GM18499 (cell line): ENCODE measurements around the gene FOLR2.
A peak's percentile ranks its signal among the peaks of the same experiment; 100 is the strongest.
"Not testable (repeated sequence)": the region's sequence is repeated elsewhere in the genome, so short reads cannot be mapped to it uniquely, and the experiment has no call there.

Experiments used
- ATAC-seq: cut with Tn5 transposase; IDR thresholded peaks from one replicate; pipeline ENCODE4 v1.9.1; 2021; ENCODE audit warnings: moderate number of reproducible peaks; ENCODE audit not compliant: insufficient read depth, unreplicated experiment

The FOLR2 gene

DNA sequence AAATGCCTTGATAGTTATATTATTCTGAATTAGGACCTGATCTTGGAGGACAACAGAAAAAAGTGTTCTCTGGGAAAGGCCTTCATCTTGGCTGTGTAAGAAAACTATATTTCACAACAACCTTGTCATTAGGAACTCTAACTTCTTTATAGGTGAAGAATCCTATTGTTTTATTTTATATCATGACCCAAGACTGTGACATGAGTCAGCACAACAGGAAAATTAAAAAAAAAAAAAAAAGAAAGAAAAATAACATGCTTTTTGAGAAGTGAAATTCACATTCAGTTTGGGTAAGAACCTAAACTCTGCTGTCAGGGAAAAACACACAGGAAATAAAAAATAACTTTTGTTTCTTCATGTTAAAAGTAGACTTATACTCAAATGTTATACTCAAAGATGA lies 11.7 kb upstream of the FOLR2 start:
- ATAC-seq: no peak

DNA sequence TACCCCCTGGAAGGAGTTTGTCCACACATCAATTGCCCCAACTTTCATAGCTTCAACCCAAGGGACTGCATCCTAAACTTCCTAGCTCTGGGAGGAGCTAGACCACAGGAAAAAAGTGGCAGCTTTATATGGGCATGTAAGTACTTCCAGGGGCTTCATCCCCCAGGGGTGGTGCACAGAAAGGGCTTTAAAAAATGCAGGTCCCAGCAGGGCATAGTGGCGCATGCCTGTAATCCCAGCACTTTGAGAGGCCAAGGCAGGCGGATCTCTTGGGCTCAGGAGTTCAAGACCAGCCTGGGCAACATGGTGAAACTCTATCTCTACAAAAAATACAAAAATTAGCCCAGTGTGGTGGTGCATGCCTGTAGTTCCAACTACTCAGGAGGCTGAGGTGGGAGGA lies 9.8 kb upstream of the FOLR2 start:
- ATAC-seq: not testable (repeated sequence)

DNA sequence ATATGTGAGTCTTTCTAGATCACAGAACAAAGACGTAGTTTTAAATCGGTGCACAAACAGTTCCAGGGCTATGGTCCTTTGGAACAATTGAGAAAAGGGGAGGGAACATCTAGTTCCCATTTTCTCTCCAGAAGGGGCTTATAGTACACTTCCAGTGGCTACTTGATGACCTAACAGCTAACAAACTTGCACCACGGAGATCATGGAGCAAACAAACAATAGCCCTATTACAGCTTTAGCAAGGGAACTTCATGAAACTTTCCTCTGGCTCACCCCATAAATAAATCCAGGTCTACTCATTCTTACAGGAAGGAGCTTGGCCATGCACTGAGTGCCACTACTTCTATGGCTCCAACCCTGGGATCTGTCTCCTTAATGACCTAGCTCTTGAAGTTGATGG lies 8.3 kb upstream of the FOLR2 start:
- ATAC-seq: no peak

DNA sequence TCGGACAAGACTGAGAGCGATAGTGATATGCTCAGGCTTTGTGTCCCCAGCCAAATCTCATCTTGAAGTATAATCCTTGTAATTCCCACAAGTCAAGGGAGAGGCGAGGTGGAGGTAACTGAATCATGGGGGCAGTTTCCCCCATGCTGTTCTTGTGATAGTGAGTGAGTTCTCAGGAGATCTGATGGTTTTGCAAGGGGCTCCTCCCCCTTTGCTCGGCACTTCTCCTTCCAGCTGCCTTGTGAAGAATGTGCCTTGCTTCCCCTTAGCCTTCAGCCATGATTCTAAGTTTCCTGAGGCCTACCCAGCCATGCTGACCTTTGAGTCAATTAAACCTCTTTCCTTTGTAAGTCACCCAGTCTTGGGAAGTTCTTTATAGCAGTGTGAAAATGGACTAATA lies 7.5 kb upstream of the FOLR2 start:
- no peak for ATAC-seq

DNA sequence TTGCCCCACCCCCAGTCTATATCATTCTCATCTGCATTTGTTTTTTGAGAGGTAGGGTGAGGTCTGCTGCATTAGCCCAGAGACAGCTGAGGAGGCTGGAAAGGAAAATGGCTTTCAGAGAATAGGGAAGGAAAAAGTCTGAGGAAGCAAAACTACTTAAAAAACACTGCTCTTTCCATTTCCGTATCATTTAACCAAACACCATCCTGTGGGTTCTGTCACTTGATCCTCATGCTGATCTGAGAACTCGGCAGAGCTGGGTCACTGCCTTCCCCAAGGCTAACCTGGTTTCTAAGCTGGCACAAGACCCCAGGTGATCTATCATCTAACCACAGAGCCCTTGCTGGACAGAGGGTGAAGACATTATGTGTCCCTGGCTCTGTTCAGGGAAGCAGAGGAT lies 1.2 kb downstream of the FOLR2 start:
- no peak for ATAC-seq

DNA sequence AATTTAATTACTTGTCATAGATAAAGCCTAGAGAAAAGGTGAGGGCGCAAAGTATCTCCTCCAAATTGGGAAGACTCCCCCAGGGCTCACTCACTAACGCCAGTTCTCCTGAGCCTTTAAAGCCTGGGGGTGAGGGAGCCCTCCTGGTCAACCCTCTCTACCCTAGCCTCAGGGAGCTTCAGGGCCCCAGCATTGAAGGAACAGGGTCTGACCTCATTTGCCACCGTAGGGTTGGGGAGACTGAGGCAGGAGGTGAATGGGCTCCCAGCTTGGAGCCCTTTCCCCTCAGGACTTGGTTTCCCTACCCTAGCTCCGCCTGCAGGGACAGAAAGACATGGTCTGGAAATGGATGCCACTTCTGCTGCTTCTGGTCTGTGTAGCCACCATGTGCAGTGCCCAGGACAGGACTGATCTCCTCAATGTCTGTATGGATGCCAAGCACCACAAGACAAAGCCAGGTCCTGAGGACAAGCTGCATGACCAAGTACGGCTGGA lies 1.7 kb downstream of the FOLR2 start:
- ATAC-seq: no peak

DNA sequence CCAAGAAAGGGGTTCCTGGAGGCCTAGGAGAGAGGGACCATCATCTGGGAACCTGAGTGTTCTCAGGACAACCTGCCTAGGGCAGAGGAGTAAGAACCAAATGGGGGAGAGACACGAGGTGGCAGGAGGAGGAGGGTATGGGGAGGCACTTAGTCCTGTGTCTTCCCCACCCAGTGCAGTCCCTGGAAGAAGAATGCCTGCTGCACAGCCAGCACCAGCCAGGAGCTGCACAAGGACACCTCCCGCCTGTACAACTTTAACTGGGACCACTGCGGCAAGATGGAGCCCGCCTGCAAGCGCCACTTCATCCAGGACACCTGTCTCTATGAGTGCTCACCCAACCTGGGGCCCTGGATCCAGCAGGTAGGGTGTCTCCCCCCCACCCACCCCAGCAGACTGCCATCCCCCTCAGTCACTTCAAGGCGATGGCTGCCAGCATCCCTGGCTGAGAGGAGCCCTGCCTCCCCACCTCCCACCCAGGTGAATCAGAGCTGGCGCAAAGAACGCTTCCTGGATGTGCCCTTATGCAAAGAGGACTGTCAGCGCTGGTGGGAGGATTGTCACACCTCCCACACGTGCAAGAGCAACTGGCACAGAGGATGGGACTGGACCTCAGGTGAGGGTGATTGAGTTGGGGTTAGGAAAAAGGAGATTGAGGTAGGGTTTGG lies 4.2 kb downstream of the FOLR2 start:
- ATAC-seq: no peak

DNA sequence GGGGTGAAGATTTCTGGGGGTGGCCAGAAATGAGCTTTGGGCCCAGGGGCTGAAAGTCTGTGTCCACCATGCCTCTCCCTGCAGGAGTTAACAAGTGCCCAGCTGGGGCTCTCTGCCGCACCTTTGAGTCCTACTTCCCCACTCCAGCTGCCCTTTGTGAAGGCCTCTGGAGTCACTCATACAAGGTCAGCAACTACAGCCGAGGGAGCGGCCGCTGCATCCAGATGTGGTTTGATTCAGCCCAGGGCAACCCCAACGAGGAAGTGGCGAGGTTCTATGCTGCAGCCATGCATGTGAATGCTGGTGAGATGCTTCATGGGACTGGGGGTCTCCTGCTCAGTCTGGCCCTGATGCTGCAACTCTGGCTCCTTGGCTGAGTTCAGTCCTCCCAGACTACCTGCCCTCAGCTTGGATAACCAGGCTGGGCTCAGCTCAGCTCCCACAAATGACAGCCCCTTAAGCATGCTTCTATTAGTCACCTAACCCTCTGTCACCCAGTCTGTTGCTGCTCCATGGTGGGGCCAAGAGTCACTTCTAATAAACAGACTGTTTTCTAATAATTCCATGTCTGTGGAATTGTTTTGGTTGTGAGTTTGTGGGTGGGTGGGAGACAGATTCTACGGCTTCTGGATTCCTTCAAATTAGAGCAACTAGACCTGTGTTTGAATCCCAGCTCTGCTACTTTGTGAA lies 4.9 kb downstream of the FOLR2 start:
- ATAC-seq: no peak

DNA sequence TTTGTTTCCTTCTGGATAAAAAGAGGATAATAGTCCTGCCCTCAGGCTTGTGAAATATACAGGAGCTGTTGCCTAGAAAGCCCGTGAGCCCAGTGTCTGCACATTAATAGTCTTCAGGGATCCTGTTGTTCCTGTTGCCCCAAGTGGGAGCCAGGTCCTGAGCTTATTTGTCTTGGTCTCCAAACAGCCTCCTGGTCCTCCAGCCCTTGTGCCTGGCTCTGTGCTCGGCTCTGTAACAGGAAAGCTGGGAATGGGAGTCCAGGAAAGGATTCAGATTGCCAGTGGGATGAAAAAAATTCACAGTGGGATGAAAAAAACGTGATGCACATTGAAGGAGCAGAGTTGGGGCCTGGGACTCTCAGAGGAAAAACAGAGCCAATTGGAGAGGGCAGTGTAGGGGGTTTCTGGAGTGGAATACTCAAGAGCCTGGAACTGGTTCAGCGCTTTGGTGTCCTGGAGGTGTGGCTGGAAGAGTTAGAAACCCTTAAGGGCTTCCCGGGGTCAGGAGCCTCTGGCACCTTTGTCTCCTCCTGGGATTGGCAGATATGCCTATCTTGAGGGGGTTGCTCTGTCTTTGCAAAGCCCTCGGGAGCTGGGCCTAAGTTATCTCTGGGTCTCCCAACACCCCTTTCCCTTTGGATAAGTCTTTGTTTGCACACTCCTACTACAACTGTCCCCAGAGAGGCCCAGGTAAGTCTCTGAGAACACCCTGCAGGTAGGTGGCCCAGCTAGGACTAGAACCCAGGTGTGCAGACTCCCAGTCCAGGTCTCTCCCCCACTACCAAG lies 5.7 kb downstream of the FOLR2 start:
- no peak for ATAC-seq

DNA sequence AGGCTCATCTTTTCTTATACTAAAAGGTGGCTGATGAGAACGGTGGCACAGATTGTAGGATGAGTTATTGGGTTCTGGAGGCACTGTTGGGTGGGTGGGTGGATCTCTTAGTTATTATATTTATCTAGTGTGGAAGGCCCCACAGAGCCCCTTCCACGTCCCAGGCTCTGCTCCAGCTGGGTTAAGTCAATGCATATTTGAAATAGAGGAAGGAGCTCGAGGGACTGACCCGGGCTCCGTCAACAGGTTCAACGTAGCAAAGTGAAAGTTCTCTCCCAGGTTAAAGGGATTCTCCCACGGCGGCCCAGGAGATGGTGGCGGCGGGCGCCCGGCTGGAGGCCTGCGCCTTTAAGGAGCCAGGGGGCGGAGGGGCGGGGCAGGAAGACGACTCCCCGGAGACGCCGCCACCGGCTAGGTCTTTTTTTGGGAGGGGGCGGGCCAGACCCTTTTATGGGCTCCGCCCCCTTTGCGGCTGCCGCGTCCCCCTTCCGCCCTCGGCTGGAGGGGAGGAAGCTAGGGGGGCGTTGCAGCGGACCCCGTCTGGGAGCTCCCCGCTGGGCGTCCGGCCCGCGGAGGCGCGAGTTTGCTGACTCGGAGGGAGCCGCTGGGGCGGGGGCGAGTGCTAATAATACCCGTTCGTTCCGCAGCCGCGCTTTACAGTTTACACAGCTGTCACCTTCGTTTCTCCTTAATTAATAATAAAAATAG lies 6.5 kb downstream of the FOLR2 start:
- ATAC-seq: peak; percentile 53

DNA sequence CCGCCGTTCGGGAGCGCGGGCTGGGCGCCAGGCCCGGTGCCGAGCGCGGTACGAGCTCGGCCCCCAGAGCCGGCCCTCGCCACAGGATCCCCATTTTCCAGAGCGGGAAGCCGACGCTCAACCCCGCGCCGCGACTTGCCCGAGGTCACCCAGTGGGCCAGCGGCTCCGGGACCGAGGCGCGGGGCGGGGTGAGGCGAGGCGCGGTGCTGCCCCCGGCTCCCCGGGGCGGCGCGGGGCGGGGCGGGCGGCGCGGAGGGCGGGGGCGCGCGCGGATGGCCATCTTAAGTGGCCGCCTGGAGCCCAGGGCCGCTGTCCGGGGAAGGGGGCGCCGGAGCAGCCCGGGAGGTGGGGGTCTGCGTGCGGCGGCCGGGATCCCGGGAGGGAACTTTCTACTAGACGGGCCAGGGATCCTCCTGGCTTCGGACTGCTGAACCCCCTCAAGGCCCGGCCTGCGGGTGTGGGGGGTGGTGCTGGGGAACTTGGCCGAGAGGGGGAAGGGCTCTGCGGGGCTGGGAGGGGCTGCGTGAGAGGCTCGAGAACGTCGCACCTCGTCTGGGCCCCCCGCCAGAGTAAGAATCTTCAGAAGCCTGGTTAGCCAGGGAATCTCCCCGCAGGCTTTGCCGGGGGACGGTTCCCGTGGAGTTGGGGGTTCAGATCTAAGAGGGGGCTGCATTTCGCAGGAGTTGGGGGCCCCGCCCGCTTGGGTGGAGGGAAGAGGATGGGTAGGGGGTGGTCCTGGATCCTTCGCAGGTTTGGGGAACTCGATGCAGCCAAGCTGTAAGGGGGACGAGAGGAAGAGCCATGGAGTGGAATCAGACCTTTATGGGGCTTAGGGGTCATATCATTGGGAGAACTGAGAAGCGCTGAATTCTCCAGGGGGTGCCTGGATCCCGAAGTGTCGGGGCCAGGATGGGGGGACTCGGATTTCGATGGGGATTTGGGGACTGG lies 7.3 kb downstream of the FOLR2 start:
- peak; percentile 29 for ATAC-seq

DNA sequence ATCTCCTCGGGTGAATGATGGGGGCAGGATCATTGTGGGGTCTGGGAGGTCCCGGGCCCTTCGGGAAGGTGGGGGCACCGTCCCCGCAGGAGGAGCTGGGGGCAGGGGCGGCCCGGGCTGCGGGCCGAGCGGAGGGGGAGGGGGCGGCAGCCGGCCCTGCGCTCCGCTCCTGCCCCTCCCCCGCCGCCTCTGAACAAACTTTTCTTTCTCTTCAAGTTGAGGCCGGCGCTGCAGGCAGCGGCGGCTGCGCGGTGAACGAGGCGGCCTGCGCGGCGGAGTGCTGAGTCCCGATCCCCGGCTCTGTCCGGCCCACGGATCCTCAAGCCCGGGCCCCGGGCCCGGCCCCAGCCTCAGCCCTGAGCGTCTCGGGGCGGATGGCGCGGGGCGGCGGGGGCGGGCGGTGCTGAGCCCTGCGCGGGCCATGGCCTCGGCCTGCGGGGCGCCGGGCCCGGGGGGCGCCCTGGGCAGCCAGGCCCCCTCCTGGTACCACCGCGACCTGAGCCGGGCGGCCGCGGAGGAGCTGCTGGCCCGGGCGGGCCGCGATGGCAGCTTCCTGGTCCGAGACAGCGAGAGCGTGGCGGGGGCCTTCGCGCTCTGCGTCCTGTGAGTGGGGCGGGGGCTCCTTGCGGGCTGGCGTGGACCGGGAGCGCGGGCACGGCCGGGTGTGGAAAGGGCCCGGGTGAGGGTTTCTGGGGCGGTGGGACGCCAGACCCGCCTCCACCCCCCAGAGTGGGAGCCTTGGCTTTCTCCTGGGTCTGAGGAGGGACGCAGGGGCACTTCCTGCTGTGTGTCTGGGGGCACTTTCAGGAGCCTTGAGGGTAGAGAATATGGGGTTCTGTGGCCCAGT lies 8.2 kb downstream of the FOLR2 start, which contains the start of gene INPPL1:
TSS of gene INPPL1 (plus strand) at position 204 of the 847 bp plus-strand sequence. CDS start at position 422, 218 bp downstream.
- ATAC-seq: no peak

DNA sequence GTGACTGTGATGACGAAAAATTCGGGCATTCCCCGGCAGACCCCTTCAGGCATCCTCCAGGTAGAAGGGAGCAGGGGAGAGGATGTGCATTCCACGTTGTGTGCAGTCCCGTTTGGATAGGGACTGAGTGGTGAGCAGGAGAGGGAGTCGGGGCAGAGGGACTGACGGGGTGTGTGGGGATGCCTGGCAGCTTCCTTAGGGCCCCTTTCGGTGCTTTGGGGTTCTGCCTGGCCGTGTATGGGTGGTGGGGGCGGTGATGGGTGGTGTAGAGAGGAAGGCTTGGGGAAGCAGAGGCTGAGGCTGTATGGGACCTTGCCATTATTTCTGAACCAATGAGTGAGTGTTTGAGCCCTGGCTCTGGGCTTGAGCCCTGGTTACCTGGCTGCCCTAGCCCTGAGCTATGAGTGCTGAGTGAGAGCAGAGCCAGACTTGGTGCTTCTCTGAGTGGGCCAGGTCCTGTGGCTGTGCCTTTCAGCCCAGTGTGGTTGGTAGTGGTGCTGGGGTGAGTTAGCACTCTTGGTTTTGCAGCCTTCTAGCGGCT lies 8.9 kb downstream of the FOLR2 start:
- ATAC-seq: no peak

DNA sequence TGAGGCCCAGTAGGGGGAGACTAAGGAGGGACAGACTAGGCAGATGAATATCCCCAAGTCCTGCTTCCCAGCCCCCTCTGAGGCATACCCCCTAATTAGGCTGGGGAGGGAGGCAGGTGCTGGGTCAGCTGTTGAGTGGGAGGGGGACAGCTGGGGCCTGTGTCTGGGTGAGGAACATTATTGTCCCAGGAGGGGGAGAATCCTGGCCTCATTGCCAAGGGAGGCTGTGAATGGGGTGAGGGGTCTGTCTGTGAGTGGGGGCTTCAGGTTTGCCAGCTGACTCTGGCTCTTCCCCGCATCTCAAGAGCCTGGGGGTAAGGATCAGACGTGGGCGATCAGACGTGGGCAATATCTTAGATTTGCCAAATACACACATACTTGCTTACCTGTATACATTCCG lies 10.1 kb downstream of the FOLR2 start:
- ATAC-seq: no peak

DNA sequence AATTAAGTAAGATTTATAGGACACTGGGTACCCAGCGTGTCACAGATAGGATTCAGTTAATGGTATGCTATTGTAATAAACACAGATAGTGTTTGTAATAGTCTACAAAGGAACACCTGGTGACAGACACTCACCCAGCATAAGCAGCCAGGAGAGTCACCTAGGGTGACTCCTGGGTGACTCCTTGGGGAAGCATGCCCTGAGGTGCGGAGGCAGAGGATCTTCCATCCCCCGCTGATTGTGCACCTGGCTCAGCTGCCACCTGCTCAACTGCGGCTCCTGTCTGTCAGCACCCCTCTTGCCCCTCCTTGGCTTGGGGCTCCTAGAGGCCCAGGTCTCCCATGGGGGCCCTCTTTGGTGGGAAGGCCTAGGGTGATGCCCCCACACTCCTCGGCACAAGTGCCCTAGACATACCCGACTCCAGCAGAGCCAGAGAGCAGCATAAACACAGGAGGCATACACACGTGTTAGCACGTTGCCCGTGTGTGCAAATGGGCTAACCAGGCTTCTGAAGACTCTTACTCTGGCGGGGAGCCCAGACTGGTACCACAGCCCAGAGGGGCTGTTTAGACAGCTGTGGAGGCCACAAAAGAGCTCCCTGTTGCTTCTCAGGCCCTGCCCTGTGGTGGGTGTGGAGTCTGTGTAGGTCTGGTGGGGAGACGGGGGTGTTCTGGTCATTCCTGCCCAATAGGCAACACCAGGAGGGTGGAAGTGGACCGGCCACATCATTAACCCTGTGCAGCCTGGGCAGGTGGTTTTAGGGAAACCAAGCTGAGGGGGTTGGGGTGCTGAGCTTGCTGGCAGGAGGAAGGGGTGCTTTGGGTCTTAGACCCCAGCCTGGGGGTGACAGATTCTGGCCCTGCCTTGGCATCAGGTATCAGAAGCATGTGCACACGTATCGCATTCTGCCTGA lies 11.0 kb downstream of the FOLR2 start:
- ATAC-seq: no peak

DNA sequence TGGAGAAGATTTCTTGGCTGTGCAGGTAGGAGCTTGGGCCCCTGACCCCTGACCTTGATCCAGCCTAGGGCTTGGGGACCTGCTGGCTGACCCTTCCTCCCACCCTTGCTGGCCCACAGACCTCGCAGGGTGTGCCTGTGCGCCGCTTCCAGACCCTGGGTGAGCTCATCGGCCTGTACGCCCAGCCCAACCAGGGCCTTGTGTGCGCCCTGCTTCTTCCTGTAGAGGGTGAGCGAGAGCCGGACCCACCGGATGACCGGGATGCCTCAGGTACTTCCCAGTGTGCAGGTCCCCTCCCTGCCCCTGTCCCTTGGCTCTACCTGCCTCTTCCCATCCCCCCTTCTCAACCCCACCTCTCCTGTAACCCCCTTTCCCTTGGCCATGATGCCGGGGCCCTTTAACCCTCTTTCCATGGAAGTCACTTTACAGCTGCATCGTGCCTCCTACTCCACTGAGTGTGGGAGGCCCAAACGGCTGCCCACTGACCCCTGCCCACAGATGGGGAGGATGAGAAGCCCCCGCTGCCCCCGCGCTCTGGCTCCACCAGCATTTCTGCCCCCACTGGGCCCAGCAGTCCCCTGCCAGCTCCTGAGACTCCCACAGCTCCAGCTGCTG lies 11.7 kb downstream of the FOLR2 start:
- no peak for ATAC-seq

DNA sequence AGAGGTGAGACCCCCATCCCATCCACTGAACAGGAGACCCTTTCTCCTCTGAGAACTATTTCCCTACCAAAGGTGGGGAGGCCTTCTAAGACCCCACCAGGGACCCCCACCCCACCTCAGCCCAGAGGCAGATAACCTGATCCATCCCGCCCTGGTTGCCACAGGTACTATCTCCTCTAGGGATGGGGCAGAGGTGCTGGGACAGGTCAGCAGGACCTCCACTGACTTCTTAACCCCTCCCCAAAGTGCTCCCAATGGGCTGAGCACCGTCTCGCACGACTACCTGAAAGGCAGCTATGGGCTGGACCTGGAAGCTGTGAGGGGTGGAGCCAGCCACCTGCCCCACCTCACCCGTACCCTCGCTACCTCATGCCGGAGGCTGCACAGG lies 12.2 kb downstream of the FOLR2 start:
- no peak for ATAC-seq
